HuH-7.5 (cell line): ENCODE results near the gene NPLOC4.
A peak's percentile ranks its signal among the peaks of the same experiment; 100 is the strongest.

Experiments
- DNase-seq: peaks from one replicate; pipeline ENCODE4 v3.0.0; 2011; ENCODE audit warnings: low spot score

NPLOC4 gene

DNA sequence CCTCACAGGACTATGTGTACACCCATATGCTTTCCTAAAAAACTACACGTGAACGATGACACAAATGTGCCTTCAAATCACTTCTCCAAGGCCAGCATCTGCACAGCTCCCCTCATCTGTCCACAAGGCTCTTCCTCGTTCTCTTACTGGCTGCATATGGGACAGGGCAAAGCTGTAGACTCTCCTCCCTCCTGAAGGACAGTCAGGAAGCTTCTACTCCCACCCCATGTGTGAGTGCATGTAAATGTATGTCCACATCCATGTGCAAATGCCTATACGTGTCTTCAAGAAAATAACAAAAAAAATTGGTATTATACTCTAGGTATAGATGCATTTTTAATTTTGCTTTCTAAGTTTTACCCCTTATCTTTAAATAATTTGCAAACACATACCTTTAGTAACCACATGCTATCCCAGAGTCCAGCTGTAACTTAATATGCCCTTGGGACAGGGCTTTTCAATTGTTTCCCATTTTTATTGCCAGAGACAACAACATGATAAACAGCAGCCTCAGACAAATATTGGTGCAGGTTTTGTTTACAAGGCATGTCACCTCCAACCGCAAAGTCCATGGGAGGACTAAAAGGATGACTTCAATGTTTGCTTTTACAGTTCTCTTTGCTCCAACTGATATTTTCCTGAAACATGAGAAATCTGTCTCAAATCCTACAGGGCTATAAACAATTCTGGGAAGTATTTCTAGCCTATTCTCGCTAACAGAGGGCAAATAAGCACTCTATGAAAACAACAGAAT is 53.1 kb downstream of the NPLOC4 start:
- no peak for DNase-seq

DNA sequence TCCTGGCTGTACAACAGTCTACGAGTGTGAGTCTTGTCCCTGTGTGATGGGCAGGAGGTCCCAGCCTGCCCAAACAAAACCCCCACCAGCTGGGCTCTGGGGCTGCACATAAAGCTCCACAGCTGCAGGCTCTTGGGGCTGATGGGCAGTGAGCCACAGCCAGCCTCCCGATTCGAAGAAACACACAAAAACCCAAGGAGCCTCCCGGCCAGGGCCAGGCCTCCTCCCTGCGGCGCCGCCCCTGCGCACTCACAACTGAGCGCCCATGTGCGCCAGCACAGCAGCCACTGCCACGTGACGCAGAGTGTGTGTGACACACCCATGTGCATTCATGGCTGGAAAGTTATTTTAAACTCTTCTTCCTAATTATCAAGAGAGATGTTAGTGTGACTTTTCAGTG is 54.2 kb downstream of the NPLOC4 start:
- DNase-seq: no peak

DNA sequence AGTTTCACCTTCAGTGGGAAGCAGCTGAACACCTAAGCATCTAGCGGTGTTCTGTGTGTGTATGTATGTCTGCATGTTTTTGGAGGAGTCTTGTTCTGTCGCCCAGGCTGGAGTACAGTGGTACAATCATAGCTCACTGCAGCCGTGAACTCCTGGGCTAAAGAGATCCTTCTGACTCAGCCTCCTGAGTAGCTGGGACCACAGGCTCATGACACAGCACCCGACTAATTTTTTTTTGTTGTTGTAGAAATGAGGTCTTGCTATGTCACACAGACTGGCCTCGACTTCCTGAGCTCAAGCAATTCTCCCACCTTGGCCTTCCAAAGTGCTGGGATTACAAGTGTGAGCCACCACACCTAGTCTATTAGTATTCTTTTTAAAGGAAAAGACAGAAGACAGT is 54.6 kb downstream of the NPLOC4 start:
- no peak for DNase-seq

DNA sequence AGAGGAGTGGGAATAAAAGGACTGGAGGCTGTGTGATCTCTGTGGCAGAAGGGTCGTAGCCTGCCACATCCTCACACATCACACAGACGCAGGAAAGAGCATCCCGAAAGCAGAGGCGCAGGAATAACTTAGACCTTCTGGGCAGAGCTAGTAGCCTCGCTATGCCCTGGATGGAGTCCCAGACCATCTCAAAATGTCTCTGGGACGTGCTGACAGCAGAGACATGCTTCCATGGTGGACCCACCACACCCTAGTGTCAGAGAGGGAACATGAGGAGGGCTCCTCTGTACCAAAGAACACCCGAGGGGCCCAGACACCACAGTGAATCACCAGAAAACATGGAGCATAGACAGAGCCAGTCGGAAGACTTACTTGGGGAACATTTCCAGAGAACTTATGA is 55.2 kb downstream of the NPLOC4 start:
- DNase-seq: no peak

DNA sequence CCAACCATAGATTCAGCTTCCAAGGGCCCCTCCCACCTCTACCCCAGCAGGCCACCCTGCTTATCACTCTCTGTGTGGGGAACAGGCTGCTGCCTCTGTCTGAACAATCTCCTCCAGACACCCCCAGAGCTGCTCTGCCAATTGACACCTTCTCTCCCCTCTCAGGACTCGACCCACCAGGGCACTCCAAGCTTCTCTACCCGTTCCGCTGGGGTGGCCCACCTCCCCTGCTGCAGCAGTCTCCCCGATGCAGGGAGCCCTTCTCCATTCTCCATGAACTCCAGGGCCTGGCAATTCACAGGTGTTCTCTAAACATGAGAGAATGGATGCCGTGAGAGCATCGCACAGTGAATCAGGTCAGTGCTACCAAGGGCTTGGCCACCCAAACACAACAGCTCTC is 56.4 kb downstream of the NPLOC4 start:
- no peak for DNase-seq

DNA sequence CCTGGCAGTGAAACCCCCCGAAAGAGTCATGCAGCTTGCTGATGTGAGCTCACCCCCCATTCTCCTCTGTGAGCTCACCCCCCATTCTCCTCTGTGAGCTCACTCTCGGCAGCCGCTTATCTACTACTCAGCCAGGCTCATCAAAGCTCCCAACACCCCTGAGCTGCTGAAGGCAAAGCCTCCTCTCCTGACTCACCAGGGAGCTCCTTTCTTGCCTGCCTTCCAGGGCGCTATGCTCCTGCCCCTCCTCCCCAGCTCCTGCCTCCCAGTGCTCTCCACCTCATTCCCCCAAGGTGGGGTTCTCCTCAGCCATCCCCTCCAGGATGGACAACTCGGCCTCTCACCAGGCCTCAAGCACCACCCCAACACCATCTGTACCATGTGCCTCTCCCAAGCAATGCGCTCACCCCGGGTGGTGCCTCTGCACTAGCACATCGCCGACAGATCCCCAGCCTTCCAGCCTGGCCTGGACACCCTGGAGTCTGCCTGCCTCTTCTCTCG is 57.0 kb downstream of the NPLOC4 start:
- peak; percentile 13 for DNase-seq

DNA sequence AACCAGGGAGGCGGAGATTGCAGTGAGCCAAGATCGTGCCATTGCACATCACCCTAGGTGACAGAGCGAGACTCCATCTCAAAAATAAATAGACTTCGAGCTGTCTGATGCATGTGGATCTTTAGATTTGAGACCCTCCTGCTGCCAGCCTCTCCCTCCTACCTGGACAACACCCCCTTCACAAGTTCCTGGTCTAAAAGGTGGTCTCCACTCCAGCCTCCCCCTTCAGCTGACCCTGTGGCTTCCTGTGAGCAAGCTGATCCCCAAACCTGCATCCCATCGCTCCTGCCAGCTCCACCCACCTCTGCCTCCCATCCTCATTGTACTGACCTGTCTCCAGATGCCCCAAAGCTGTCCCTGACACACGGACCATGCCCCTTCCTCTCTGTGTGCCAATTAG is 57.6 kb downstream of the NPLOC4 start:
- peak; percentile 10 for DNase-seq

DNA sequence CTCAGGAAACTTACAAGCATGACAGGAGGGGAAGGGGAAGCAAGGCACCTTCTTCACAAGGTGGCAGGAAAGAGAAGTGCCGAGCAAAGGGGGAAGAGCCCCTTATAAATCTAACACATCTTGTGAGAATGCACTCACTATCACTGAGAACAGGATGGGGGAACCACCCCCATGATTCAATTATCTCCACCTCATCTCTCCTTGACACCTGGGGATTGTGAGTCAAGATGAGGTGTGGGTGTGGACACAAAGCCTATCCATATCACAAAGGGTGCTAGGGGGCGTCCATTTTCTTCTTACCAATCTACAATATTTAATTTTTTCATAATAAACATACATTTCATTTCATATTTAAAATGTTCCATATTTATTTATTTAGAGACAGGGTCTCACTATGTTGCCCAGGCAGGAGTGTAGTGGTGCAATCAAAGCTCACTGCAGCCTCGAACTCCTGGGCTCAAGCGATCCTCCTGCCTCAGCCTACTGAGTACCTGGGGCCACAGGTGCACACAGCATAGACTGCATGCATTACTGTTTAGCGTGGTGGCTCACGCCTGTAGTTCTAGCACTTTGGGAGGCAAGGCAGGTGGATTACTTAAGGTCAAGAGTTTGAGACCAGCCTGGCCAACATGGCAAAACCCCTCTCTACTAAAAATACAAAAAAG is 58.2 kb downstream of the NPLOC4 start:
- no peak for DNase-seq

DNA sequence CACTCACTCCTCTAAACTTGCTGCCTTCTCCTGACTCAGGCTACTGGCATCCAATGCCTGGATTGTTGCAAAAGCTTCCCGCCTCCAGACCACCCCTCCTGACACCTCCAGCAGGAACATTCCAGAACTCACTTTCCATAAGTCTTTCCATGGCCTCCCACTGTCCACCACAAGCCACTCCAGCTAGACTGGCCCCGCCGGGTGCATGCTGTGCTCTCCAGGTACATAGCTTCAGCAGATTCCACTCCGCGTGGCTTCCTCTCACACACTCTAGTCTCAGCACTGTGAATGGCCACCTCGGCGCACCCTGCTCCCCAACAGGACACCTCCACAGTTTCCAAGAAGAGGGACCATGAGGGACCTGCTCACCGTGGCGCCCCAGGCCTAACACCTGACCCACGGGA is 58.9 kb downstream of the NPLOC4 start:
- peak; percentile 18 for DNase-seq

DNA sequence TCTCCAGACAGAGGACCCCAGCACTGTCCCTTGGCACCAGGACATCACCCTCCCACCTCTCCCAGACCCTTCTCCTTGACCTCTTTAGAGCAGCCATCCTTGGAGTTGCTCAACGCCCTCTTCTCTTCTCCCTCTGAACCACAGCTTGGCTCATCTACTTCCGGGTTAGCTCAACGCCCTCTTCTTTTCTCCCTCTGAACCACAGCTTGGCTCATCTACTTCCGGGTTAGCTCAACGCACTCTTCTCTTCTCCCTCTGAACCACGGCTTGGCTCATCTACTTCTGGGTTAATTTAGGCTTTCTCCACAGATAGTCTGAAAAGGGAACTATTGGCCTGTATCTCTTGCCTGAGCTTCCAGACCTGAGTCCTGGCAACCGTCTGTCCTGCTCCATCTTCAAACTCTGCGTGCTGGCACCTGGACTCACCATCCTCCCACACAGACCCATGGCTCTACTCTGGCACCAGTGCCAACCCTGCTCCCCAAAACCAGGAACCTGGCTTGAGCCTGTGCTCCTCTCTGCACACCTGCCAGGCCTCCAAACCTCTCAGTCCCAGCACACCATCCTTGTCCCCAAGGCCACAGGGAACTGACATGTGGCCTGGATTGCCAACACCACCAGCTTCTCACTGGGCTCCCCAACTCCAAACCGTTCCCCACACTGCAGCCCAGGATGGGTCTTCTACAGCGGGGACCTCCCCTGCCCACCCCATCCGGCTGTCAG is 59.5 kb downstream of the NPLOC4 start:
- DNase-seq: no peak

DNA sequence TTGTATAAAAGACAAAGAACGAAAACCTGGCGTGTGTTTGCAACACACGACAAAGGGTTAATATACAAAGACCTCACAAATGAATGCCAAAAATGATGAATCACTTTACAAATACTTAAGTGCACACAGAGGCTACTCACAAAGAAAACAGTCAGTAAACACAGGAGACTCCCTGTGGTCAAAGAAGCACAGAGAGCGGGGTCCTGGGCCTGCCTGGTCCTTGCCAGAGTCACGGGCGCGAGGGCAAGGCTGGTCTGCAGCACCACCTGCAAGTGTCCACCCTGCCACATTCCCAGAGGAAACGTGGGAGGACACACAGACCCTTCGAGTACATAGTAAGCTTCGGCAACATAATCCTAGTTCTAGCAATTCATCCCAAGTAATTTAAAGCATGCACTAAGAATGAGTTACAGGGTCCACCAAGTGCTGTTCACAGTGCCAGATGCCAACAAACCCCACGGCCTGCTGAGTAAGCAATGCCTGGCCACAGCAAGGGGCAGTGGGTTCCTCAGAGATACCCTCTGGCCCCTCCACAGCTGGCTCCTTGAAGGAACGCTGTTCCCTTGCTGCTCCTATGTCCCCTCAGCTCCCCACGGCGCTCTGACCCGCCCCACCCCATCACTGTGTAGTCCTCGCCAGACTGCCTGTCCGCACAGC is 60.2 kb downstream of the NPLOC4 start:
- peak; percentile 73 for DNase-seq

DNA sequence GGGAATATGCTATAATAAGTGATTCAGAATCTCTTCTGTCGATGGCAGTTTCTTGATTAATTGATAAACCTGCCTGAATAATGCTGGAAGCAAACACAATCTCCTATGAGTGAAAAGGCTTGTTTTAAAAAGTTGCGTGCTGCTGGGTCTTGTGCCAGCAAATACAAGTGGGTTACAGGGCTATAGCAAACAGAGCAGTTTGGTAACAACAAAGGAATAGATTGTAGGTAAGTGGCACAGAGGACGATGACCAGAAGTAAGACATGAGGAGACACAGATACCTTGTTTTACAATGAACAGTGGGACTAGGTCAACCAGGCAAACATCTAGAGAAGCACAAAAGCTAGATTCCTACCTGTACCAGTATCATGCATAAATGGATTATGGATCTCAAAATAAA is 61.1 kb downstream of the NPLOC4 start:
- peak; percentile 60 for DNase-seq

DNA sequence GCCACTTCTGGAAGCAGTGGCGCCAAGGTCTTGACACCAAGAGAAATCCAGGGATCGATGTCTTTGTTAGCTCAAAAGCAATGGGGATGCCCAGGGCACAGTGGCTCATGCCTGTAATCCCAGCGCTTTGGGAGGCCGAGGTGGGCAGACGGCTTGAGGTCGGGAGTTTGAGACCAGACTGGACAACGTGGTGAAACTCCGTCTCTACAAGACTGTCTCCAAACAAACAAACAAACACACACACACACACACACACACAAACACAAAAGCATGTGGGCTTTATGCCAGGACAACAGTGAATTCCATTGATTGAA is 62.3 kb downstream of the NPLOC4 start:
- no peak for DNase-seq

DNA sequence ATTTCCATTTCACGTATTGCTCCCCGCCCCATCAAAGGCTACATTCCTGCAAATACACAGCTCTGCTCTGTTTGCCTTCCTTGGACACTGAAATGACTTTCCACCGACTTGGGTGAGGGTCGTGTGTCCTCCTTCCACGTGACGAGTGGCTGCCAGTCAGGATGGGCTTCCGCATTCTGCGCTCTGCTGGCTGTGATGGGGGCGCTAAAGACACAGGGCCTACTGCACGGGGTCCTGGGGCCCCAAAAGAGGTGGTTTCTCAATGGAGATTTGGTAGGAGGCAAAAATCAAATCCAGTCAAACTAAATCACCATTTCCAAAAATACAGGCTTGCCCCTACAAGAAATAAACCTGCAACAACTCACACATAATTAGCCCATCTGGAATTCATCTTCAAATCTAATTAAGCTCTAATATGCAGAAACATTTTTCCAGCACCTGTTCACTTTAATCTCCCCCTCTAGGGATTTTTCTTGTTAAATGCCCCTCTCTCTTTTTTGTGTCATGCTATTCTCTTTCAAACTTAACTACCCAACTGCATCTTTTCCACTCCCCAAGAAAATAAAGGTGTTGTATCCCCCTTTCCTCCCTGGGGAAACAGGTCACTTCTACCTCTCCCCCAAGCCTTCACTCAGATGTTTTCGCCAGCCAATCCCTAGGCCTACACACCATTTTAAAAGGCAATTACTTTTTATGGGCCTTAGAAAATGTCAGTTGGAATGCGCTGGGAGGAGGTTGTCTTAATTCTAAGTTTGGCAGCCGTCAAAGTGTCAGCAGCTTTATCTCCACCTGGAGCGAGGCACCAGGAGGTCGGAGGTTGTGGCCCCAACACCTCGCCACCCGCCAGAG is 62.9 kb downstream of the NPLOC4 start:
- DNase-seq: no peak

DNA sequence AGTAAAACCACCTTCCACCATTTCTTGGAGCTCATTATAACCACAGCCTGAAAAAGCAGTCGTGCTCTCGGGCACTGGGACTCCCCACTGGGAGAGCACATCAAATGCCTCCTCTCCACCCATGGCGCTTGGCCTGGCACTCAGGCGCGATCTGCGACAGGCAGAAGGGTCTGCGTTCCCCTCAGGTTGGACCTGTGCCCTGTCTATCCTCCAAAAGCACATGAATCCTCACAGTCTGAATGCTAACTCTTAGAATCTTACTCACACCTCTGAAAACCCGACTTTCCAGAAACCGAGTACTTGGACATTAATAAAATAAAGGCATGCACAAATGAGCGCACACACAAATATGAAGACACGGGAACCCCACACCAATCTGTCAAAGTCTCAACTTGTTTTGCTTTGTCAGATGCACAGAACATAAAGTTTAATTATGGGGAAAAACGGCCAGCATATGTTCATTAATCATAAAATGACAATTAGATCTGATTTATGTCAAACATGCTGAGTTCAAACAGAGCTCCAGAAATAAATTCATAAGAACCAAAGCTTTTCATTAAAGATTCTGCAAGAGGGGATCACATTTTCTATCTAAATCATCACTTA is 64.2 kb downstream of the NPLOC4 start:
- no peak for DNase-seq

DNA sequence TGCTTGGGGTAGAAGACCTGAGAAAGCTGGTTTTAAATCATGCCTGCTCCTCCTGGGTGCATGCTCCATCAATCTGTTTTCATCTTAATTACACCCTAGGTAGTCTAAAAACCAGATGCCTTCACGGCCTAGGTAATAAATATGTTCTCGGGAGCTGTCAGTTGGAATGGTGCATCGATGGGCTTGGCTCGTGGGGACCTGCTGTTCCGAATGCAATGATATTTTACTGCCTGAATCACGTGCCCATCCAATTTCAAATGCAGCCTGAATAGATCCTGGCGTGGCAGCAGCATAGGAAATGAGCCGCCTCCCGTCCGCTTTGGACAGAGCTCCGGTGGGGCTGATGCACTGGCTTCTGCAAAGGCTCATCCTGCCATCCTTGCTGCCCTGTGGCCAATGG is 65.9 kb downstream of the NPLOC4 start:
- no peak for DNase-seq

DNA sequence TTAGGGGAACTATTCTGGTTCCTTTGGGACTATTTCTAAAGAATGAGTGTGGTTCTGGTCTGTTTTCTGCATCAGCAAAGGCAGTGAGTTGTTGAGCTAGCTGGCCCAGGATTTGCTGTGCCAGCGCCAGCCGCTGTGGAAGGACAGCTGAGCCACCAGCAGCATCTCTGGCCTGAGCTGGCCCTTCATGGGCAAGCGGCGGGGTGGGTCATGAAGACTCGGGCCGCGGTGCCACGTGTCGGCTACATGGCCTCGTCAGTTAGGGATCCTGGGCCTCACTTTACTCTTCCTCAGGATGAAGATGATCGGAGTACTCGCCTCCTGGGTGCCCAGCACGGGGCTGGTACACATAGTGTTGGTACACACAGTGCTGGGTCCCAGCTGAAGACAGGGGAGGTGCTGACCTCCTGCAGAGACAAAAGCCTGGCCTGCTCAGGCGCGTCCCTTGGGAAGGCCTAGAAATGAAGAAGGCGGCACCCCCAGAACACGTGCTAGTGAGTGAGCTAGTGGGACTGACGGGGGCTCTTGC is 66.9 kb downstream of the NPLOC4 start:
- DNase-seq: no peak

DNA sequence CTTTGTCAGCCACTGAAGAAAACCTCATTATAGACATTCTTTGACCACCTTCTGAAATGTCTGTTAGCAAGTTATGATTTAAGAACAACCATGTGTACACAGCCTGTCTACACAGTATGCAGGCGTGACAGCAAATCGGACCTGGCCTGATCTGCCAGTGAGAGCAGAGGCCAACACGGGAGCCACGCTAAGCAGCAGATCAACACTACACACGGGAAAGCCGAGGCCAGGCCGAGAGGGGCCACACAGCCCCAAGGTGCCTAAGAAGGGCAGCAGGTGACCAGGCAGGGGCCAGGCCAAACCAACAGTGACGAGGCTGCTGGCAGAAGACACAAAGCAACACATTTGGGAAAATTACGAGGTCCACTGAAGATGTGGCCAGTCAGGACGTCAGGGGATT is 68.5 kb downstream of the NPLOC4 start:
- no peak for DNase-seq

DNA sequence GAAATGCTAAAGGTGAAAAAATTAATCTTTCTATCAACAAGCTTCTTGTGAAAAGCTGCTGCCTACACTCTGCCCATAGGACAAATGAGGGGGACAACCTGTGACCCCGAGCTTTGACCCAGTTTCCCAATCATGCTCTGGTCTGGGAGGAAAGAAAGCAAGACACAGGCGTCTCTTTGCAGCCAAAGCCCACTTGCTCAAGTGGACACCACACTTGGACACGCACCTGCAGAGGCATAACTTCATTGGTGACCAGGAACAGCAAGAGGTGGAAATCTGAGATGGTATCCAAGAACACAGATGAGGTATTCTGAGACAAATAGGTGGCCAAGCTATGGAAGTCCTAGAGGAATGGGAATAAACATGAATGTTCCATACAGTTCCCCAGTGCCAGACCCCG is 69.7 kb downstream of the NPLOC4 start:
- DNase-seq: no peak

DNA sequence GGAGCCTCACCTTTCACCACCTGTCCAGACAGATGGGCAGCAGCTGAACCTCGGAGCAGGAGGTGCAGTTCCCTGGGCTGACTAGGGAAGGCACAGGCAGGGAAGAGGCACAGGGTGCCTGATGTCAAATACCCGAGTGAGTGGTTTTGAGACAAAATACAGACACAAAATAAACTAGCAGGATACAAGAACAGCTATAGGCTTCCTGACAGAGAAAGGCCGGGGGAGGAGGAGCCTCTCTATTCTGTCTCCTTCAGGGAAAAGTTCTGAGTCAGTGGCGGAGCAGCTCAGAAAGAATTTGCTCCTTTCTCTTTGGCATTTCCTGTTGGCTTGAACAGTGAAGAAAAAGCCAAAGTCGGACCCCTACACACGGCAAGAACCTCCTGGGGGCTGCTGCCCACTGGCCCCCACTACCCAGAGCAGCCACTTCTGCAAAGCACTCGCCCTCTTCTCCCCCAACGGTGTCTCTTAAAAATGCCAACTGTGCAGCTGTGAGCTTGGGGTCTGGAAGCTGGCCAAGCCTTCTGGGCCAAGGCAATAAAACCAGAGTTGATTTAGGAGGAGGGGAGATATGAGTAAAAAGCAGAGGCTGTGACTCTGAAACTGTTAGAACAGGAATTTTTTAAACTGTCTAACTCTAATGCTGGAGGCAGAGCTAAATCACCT is 70.3 kb downstream of the NPLOC4 start:
- no peak for DNase-seq

DNA sequence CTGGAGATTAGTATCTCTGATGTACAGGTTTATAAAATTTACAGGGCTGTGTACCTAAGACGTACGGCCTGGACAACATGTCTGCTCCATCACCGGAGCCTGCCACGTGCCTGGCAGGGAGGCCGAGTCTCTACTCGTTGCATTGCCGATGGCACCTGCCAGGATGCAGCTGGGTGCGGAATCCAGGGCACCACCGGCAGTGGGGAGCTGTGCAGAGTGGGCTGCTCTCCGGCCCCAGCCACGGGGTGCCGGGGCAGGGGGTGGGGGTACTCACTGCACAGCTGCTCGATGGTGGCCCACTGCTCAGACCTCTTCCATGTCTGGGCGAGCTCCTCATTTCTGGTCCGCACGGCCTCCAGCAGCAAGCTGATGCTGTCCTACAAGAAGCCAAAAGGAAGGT is 71.7 kb downstream of the NPLOC4 start:
- no peak for DNase-seq
